Measurements from ENCODE around the gene RPH3AL.

GRCh38 chr17:357644-358043 lies 5.0 kb upstream of the RPH3AL start:
- TF ChIP-seq, protein P1, sequence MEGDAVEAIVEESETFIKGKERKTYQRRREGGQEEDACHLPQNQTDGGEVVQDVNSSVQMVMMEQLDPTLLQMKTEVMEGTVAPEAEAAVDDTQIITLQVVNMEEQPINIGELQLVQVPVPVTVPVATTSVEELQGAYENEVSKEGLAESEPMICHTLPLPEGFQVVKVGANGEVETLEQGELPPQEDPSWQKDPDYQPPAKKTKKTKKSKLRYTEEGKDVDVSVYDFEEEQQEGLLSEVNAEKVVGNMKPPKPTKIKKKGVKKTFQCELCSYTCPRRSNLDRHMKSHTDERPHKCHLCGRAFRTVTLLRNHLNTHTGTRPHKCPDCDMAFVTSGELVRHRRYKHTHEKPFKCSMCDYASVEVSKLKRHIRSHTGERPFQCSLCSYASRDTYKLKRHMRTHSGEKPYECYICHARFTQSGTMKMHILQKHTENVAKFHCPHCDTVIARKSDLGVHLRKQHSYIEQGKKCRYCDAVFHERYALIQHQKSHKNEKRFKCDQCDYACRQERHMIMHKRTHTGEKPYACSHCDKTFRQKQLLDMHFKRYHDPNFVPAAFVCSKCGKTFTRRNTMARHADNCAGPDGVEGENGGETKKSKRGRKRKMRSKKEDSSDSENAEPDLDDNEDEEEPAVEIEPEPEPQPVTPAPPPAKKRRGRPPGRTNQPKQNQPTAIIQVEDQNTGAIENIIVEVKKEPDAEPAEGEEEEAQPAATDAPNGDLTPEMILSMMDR (conservative IDR thresholded peaks at IDR 0.05) = no peak
- TF ChIP-seq EZH2 (IDR thresholded peaks at IDR 0.05; ENCODE audit: low read depth) = no peak
